H9 (cell line): Measurements from ENCODE around the gene NUP133. TPM values are rescaled to one million over a fixed set of nuclear protein-coding genes. Genes with fewer than 3 reads are reported as not detected.

Source experiments
- DNase-seq: peaks from one replicate; pipeline ENCODE4 v3.0.0-alpha.2; 2017
- H2AFZ ChIP-seq: one replicate; pipeline ENCODE4 v1.6.1; 2013; ENCODE audit warnings: mild to moderate bottlenecking, low read length, control low read depth, moderate library complexity
- H2AK5ac ChIP-seq: 2 replicates; pipeline ENCODE4 v1.6.1; 2013; ENCODE audit warnings: low read length, control low read depth, mixed read lengths; ENCODE audit not compliant: insufficient read length
- H2BK120ac ChIP-seq: one replicate; pipeline ENCODE4 v1.6.1; 2013; ENCODE audit warnings: low read depth, mild to moderate bottlenecking, low read length, control low read depth, inconsistent platforms; ENCODE audit not compliant: poor library complexity, severe bottlenecking
- H2BK12ac ChIP-seq: 2 replicates; pipeline ENCODE4 v1.6.1; 2013; ENCODE audit warnings: low read length, control low read depth, mixed read lengths, low read depth; ENCODE audit not compliant: insufficient read length
- H2BK15ac ChIP-seq: 2 replicates; pipeline ENCODE4 v1.6.1; 2013; ENCODE audit warnings: low read depth, low read length, control low read depth
- H2BK20ac ChIP-seq: one replicate; pipeline ENCODE4 v1.6.1; 2013; ENCODE audit warnings: low read depth, mild to moderate bottlenecking, low read length, control low read depth, inconsistent platforms; ENCODE audit not compliant: poor library complexity, severe bottlenecking
- H2BK5ac ChIP-seq: 2 replicates; pipeline ENCODE4 v1.6.1; 2013; ENCODE audit warnings: low read length, control low read depth, mixed read lengths; ENCODE audit not compliant: insufficient read length
- H3K14ac ChIP-seq: 2 replicates; pipeline ENCODE4 v1.6.1; 2013; ENCODE audit warnings: low read length, control low read depth; ENCODE audit not compliant: insufficient read depth
- H3K18ac ChIP-seq: 2 replicates; pipeline ENCODE4 v1.6.1; 2013; ENCODE audit warnings: low read depth, mild to moderate bottlenecking, mixed read lengths, low read length, control low read depth; ENCODE audit not compliant: insufficient read length
- H3K23ac ChIP-seq: 2 replicates; pipeline ENCODE4 v1.6.1; 2013; ENCODE audit warnings: low read length, control low read depth, mixed read lengths, low read depth; ENCODE audit not compliant: insufficient read length
- H3K23me2 ChIP-seq: 2 replicates; pipeline ENCODE4 v1.6.1; 2013; ENCODE audit warnings: low read depth, mild to moderate bottlenecking, mixed read lengths, low read length, control low read depth; ENCODE audit not compliant: insufficient read length, poor library complexity, severe bottlenecking
- H3K27ac ChIP-seq: 2 replicates; pipeline ENCODE4 v1.5.1; 2013; ENCODE audit warnings: low read length, control low read depth, mixed read lengths, low read depth; ENCODE audit not compliant: insufficient read length
- H3K27me3 ChIP-seq: 2 replicates; pipeline ENCODE4 v1.6.1; 2013; ENCODE audit warnings: low read length, control low read depth, inconsistent platforms; ENCODE audit not compliant: insufficient read depth
- H3K4ac ChIP-seq: 2 replicates; pipeline ENCODE4 v1.6.1; 2013; ENCODE audit warnings: low read depth, mild to moderate bottlenecking, control low read depth, inconsistent platforms, low read length, moderate library complexity
- H3K4me1 ChIP-seq: 2 replicates; pipeline ENCODE4 v1.6.1; 2013; ENCODE audit warnings: low read length, control low read depth, inconsistent platforms; ENCODE audit not compliant: insufficient read depth
- H3K4me2 ChIP-seq: 2 replicates; pipeline ENCODE4 v1.6.1; 2013; ENCODE audit warnings: low read length, control low read depth, mixed read lengths; ENCODE audit not compliant: insufficient read length, insufficient read depth
- H3K56ac ChIP-seq: 2 replicates; pipeline ENCODE4 v1.6.1; 2013; ENCODE audit warnings: low read depth, mild to moderate bottlenecking, mixed read lengths, low read length, control low read depth; ENCODE audit not compliant: insufficient read length
- H3K79me1 ChIP-seq: 2 replicates; pipeline ENCODE4 v1.6.1; 2013; ENCODE audit warnings: low read depth, mild to moderate bottlenecking, moderate library complexity, low read length, control low read depth, inconsistent platforms; ENCODE audit not compliant: insufficient read depth, poor library complexity, severe bottlenecking
- H3K79me2 ChIP-seq: 2 replicates; pipeline ENCODE4 v1.6.1; 2013; ENCODE audit warnings: low read length, control low read depth, inconsistent platforms; ENCODE audit not compliant: insufficient read depth
- H3K9ac ChIP-seq: 2 replicates; pipeline ENCODE4 v1.6.1; 2013; ENCODE audit warnings: low read length, control low read depth, mixed read lengths; ENCODE audit not compliant: insufficient read length; ENCODE audit errors: extremely low read depth
- H3K9me3 ChIP-seq: one replicate; pipeline ENCODE4 v1.6.1; 2013; ENCODE audit warnings: low read depth, low read length, inconsistent platforms; ENCODE audit not compliant: control insufficient read depth
- H3T11ph ChIP-seq: one replicate; pipeline ENCODE4 v1.6.1; 2013; ENCODE audit warnings: mild to moderate bottlenecking, low read length, control low read depth, inconsistent platforms
- H4K20me1 ChIP-seq: one replicate; pipeline ENCODE4 v1.6.1; 2013; ENCODE audit not compliant: control insufficient read depth, insufficient read length, insufficient read depth
- H4K5ac ChIP-seq: 2 replicates; pipeline ENCODE4 v1.6.1; 2013; ENCODE audit warnings: low read depth, mild to moderate bottlenecking, mixed read lengths, low read length, control low read depth; ENCODE audit not compliant: insufficient read length
- H4K8ac ChIP-seq: replicated peaks from 2 replicates; pipeline ENCODE4 v1.6.1; 2013; ENCODE audit warnings: low read length, control low read depth, mixed read lengths, low read depth; ENCODE audit not compliant: insufficient read length
- H4K91ac ChIP-seq: 2 replicates; pipeline ENCODE4 v1.6.1; 2013; ENCODE audit warnings: low read depth, mild to moderate bottlenecking, moderate library complexity, mixed read lengths, low read length, control low read depth; ENCODE audit not compliant: insufficient read length
- H3K27ac Mint-ChIP-seq, 3 experiments: 2 replicates in 2 of 3; 3 replicates in 1 of 3; pipeline ENCODE4 v1.8.0; 2020 to 2021; ENCODE audit warnings: mixed read lengths in 3 of 3, mild to moderate bottlenecking in 1 of 3, moderate library complexity in 1 of 3
- H3K27me3 Mint-ChIP-seq: 2 replicates; pipeline ENCODE4 v1.8.0; 2021; ENCODE audit warnings: low read depth, mild to moderate bottlenecking, moderate library complexity, mixed read lengths
- H3K36me3 Mint-ChIP-seq, 3 experiments: 2 replicates in 2 of 3; 3 replicates in 1 of 3; pipeline ENCODE4 v1.8.0; 2020 to 2021; ENCODE audit warnings: low read depth in 3 of 3, mixed read lengths in 3 of 3; ENCODE audit not compliant: insufficient read depth in 1 of 3
- H3K4me1 Mint-ChIP-seq, 2 experiments: 2 replicates each; pipeline ENCODE4 v1.8.0; 2020; ENCODE audit warnings: mixed read lengths in 2 of 2
- H3K4me3 Mint-ChIP-seq, 2 experiments: 2 replicates in 1 of 2; 3 replicates in 1 of 2; pipeline ENCODE4 v1.8.0; 2020 to 2021; ENCODE audit warnings: mild to moderate bottlenecking in 2 of 2, mixed read lengths in 2 of 2, moderate library complexity in 1 of 2
- H3K9me3 Mint-ChIP-seq, 2 experiments: 2 replicates in 1 of 2; 3 replicates in 1 of 2; pipeline ENCODE4 v1.8.0; 2020; ENCODE audit warnings: mild to moderate bottlenecking in 2 of 2, mixed read lengths in 2 of 2, moderate library complexity in 1 of 2
- CTCF ChIP-seq: fragments of 200-600 bp; sonication (generic); conservative IDR thresholded peaks from 3 replicates; pipeline ENCODE4 v1.8.0; 2021; ENCODE audit warnings: antibody characterized with exemption, mild to moderate bottlenecking
- WGBS: extraction: QIAGEN DNeasy Blood & Tissue Kit; methylation state at CpG from one replicate; pipeline ENCODE4 v1.1.7; 2013; ENCODE audit warnings: missing lambda C conversion rate, low lambda C conversion rate, mixed read lengths; ENCODE audit not compliant: insufficient read length; ENCODE audit errors: extremely low coverage; 5-methylcytosine and 5-hydroxymethylcytosine counted together
- total RNA-seq: library from RNA; stranded (reverse); gene quantifications from 2 replicates; pipeline ENCODE4 v1.2.1, GENCODE V29; 2021

NUP133 gene
- total RNA-seq, 1 experiment from 2014 or later = 71.3 TPM

GRCh38 chr1:229523052-229523451, 14.9 kb upstream of the NUP133 start:
- Histone ChIP-seq H2BK5ac (no peak overlapping the region), H3K14ac (no peak overlapping the region), H4K8ac (no peak overlapping the region), H4K5ac (no peak overlapping the region), H2BK20ac (no peak overlapping the region), H3K56ac (no peak overlapping the region), H3K18ac (no peak overlapping the region), H3K4me2 (no peak overlapping the region), H3K23ac (no peak overlapping the region), H3K79me2 (no peaks in the 10 kb centered on the region), H2BK15ac (no peak overlapping the region), H4K20me1 (no peaks in the 10 kb centered on the region), H3K23me2 (no peaks in the 10 kb centered on the region), H4K91ac (no peak overlapping the region), H3K9ac (no peak overlapping the region), H3T11ph (no peak overlapping the region), H2AK5ac (no peak overlapping the region), H2BK12ac (no peak overlapping the region), H3K27me3 (no peaks in the 10 kb centered on the region), H3K4ac (no peak overlapping the region), H2BK120ac (no peak overlapping the region), H2AFZ (no peak overlapping the region), H3K4me1 (no peaks in the 10 kb centered on the region), H3K27ac (no peak overlapping the region), H3K9me3 (no peaks in the 10 kb centered on the region), H3K79me1 (no peaks in the 10 kb centered on the region)
- no peak overlapping the region for H3K4me3 Mint-ChIP-seq
- H3K36me3 Mint-ChIP-seq = peaks cover 3 to 40% (median 27%) of the 10 kb centered on the region in 3 experiments; a peak in 5 of 7 replicates
- no CpG with 5 or more reads among the region's 1 CpG for WGBS
- H3K4me1 Mint-ChIP-seq = no peaks in the 10 kb centered on the region
- no peak overlapping the region for H3K27ac Mint-ChIP-seq
- H3K9me3 Mint-ChIP-seq = no peaks in the 10 kb centered on the region
- no peaks in the 10 kb centered on the region for H3K27me3 Mint-ChIP-seq
- no peak for DNase-seq
- no peak for TF ChIP-seq CTCF
